HG03095 (cell line): ENCODE measurements around the gene REG1B.
"Not testable (repeated sequence)": the region's sequence is repeated elsewhere in the genome, so short reads cannot be mapped to it uniquely, and the experiment has no call there.

Experiments used
- ATAC-seq: cut with Tn5 transposase; IDR thresholded peaks from one replicate; pipeline ENCODE4 v1.9.1; 2021; ENCODE audit warnings: moderate library complexity; ENCODE audit not compliant: unreplicated experiment

The REG1B gene

DNA sequence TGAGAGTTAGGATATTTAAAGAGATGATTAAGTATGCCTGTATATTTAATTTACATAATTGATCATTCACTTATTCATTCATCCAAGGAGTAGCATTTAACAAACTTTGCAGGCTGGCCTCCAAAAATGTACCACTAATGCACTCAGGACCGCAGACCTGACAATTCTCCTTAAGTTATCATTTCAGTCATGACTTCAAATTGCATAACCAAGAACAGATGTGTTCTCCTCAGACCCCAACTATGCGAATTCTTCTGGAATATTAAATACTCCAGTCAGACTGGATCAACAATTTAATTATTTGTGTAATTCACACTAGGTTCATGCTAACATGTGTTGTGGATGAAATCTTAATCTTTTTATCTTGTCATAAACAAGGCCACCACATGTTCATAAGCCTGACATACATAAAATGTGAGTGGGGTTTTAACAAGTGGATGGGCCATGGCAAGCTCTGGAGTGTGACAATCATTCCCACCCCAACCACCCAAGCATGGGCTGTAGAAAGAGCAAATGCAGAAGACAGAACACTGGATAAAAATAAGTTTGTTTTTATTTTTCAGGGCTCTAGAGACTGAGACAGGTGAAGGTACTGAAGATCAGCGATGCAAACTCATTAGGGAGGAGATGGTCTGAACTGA lies 3.2 kb downstream of the REG1B start:
- no peak for ATAC-seq

DNA sequence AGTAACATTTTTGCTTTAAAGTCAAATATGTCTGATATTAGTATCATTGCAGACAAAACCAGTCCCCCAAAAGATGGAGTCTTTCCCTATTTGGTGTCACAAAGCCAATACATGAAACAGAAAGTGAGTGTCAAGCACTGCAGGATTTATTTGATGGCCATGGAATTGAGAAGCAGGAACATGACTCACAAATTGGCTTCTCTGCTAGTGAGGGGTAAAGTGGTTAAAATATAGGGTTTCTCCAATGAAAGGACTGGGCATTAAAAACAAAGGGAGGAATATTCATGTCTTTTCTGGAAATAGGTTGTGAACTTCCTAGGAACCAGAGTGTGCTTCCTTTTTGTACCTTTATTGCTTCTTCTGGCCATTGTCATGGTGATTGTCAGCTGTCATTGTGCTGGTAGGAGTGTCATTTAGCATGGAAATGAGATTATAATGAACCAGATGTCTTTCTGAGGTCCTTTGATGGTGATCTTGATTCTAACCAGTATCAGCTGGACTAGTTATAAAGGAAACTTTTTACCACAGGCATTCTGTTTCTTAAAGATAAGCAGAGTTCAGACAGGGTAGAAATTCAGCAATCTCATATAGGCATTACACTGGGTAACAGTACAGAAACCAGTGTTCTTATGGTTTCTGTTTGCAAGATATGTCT lies 4.1 kb downstream of the REG1B start:
- no peak for ATAC-seq

- no peak for ATAC-seq
Observed at GRCh38 chr2:79082987-79083386, 4.8 kb downstream of the REG1B start.

- no peak for ATAC-seq
Observed at GRCh38 chr2:79071078-79071477, 16.7 kb downstream of the REG1B start.

- ATAC-seq, result no peak
Observed at GRCh38 chr2:79065201-79065600, 22.6 kb downstream of the REG1B start.

DNA sequence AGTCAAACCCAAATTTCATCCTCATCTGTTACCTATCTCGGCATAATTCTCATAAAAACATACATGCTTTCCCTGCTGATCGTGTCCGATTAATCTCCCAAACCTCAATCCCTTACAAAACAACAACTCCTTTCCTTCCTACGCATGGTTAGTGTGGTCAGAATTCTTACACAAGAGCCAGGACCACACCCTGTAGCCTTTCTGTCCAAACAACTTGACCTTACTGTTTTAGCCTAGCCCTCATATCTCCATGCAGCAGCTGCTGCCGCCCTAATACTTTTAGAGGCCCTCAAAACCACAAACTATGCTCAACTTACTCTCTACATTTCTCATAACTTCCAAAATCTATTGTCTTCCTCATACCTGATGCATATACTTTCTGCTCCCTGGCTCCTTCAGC lies 33.0 kb downstream of the REG1B start:
- ATAC-seq, result not testable (repeated sequence)

GRCh38 chr2:79053486-79053885 lies 34.3 kb downstream of the REG1B start:
- not testable (repeated sequence) for ATAC-seq

DNA sequence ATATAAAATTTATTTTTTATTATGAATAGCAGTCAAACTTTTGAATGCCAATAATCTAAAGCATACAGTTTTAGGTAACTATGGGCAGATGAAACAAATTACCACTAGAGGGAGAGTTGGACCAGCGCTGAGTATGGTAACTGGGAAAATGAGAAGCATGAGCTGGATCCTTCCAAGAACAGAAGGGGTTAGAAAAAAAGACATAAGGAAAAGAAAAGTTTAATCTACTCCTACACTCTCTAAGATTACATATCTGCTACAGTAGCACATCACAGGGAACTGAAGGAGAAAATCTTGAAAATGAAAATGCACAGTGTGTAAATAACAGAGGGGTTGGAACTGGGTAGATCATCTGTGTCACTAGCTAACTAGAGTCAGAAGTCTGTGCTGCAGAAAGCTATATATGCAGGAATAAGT lies 46.8 kb downstream of the REG1B start:
- ATAC-seq, result no peak

DNA sequence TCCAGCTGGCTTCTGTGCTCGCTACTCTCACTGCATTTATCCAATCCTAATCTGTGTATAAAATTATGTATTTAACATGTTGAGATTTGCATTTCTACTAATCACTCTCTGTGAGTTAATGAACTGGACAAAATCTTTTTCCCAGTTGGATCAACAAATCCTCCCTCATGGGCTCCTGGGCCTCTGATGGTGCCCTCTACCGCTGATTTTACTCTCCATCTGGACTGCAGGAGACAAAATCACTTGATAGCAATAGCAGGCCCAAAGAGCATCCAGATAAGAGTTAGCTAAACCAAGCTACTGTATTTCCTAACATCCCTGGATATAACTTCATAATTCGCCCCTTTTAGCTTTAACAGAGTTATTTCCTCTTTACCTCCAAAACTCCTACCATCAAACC lies 47.8 kb downstream of the REG1B start:
- no peak for ATAC-seq
